GM18511 (cell line): ENCODE results near the gene MRPL20.
"Not testable (repeated sequence)": the region's sequence is repeated elsewhere in the genome, so short reads cannot be mapped to it uniquely, and the experiment has no call there.

Source experiments
- ATAC-seq: cut with Tn5 transposase; IDR thresholded peaks from one replicate; pipeline ENCODE4 v1.9.1; 2021; ENCODE audit warnings: mild to moderate bottlenecking, moderate library complexity; ENCODE audit not compliant: unreplicated experiment

MRPL20 gene

DNA sequence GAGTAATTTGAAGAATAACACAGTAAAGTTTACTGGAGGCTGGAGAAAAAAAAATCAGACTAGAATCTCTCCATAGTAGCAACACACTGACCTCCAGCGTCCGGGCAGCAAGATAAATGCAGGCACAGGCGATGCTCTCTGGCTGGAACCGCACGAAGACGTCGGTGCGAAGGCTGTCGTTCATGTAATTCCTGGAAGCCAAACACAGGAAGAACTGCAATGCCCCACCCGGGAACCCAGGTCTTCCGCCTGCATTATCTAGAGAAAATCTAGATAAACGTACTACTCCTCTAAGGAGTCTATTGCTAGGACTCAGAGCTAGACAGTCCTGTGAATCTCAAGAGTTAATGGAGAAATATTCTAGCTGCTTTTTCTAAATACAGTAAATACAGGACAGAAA lies 16.4 kb downstream of the MRPL20 start:
- no peak for ATAC-seq

DNA sequence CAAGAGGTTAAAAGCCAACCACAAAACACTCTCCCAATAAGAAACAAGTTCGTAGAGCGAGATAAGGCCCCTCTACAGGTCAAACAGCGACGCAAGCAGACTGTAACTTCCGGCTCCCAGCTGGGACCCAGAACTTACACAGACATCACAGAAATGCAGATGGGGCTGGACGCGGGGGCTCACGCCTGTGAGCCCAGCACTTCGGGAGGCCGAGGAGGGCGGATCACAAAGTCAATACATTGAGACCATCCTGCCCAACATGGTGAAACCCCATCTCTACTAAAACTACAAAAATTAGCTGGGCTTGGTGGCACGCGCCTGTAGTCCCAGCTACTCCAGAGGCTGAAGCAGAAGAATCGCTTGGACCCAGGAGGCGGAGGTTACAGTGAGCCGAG lies 19.0 kb downstream of the MRPL20 start:
- no peak for ATAC-seq

DNA sequence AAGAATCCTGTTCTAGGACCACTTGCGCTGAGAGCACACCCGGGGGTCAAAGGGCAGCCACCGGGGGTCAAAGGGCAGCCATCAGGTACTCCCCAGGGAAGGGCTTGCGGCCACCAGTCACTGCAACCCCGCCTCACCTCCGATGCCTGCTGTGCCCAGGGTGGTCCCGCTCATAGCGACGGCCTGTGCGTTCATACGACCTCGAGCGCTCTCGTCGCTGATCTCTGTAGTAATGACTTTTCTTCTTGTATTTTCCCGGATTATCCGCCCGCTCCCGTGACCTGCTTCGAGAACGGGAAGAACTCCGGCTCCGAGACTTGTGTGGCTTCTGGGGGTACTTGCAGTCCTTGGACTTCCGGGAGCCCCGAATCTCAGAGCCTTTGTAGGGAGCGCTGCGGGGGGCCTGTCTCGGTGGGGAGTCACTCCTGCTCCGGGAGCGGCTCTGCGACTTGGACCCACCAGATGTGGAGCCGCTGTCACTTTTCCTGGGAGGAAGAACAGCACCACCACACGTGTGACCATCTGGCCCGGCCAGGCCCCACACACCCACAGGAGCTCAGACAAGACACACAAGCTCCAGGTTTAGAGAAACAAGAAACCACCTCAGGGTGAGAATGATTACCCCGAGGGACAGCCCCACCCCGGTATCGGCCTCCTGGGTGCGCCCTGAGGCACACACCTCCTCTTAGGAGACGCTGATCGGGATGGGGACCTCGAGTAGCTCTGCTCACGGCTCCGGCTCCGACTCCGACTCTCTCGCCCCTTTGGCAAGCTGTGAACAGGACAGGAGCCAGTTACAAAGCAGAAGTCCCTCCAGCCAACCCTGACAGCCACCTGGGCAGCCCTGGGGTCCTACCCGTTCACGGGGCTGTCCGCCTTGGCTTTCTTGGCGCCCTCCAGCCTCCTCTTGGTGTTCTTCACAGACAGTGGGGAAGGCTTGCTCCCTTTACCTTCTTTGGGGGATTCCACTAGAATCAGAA lies 19.7 kb downstream of the MRPL20 start:
- no peak for ATAC-seq

DNA sequence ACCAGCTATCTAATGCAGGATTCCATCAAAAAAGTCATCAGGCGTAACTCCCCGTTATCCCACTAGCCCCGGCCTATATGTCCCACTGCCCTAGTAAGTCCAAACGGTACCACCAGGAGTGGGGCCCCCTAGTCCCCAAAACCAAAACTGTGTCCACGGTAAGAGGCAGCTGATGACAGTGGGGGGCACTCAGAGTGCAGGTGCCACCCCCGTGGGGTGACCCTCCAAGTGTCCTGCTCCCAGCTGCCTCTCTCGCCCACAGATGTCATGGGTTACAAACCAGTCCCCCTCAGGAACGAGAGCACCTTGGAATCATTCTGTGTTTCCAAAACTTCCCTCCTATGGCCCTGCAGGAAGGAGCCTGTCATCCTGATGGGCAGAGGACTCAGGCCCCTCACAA lies 21.2 kb downstream of the MRPL20 start:
- ATAC-seq: no peak

DNA sequence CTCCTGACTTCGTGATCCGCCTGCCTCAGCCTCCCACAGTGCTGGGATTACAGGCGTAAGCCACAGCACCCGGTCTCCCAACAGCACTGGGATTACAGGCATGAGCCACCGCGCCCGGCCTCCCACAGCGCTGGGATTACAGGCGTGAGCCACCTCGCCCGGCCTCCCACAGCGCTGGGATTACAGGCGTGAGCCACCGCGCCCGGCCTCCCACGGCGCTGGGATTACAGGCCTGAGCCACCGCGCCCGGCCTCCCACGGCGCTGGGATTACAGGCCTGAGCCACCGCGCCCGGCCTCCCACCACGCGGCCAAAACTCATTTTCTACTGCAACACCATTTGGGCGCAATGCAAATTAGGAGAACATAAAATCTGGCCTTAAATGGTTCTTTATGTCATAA lies 21.8 kb downstream of the MRPL20 start:
- not testable (repeated sequence) for ATAC-seq

DNA sequence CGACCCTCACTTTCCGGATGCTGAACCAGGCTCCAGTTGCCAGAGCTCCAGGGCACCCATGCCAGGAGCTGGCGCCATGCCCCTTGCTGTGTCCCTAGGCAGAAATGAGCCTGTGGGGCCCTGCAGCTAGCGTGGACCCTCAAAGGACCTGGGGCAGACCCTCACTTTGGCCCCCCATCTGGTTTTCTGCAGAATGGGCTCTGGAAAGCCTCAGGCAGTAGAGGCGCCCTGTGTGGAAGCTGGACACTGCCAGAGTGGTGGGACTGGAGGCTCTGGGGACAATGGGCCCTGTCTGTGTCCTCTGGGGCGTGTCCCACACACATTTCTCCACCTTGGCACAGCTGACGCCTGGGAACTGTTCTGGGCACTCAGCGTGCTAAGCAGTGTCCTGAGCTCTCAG lies 25.8 kb downstream of the MRPL20 start:
- no peak for ATAC-seq

DNA sequence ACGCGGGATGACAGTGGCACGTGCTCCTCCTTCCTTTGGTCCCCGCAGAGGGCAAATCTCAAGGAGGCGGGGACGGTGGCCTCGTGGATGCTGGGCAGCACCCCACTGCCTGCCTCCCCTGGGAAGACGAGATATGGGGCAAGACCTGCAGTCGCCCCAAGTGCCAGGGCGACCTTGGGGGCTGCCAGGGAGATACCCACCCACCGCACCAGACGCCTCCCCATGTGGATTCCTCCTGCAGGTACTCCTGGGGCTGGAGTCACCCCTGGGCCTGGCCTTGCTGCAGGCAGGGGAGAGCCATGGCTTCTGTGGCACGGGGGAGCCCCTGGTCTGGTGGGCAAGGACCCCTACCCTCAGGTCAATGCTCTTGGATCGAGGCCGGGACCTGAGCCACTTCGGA lies 26.2 kb downstream of the MRPL20 start:
- no peak for ATAC-seq

DNA sequence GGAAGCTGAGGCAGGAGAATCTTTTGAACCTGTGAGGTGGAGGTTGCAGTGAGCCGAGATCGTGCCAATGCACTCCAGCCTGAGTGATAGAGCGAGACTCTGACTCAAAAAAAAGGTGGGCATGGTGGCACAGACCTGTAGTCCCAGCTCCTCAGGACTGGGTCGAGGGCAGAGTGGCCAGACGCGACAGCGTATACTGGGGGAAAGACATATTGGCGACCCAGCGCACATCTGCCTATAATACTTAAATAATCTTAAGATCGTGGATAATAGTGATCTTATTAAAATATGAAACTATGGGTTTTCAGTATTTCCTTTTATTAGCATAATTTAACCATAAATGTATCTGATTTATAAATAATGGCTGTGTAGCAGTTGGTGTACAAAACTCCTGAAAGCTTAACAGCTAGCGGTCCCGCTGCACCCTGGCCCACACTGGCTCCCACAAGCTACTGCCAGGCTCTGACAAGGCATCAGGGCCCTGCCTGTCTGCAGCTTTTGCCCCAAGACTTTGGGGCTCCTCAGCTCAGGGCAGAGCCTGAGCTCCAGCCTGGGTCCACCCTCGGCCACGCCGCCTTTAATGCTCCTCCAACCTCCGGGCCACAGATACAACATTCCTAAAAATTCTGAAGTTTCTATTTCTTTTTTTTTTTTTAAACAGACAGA lies 29.4 kb downstream of the MRPL20 start:
- ATAC-seq: no peak

DNA sequence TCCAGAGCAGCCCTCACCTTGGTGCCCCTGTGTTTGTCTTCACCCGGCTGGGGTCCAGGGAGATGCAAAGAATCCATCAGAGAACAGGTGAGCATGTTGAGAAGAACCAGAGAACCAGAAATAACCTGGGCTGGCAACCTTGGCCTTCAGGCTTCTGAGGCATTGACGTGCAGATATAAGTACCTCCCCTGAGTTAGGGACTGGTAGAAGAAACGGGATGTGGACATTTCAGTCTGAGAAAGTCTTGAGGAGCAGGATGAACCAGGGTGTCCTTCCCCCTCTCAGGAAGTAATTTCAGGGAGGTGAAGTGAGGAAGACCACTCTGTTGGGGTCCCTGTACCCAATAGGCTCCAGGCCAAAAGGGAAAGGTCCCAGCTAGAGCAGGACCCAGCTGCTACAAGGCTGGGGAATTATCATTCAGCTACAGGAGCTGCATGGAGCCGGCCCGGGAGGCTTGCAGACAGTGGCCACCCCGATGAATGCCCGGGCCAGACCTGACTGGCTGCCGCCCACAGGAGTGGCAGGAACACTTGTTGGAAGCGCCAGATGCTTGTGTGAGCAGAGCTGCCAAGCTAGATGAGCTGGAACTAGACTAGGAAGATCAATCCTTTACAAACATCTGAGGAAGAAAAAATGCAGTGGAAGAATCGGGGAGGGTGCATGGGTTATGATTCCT lies 30.4 kb downstream of the MRPL20 start:
- no peak for ATAC-seq

DNA sequence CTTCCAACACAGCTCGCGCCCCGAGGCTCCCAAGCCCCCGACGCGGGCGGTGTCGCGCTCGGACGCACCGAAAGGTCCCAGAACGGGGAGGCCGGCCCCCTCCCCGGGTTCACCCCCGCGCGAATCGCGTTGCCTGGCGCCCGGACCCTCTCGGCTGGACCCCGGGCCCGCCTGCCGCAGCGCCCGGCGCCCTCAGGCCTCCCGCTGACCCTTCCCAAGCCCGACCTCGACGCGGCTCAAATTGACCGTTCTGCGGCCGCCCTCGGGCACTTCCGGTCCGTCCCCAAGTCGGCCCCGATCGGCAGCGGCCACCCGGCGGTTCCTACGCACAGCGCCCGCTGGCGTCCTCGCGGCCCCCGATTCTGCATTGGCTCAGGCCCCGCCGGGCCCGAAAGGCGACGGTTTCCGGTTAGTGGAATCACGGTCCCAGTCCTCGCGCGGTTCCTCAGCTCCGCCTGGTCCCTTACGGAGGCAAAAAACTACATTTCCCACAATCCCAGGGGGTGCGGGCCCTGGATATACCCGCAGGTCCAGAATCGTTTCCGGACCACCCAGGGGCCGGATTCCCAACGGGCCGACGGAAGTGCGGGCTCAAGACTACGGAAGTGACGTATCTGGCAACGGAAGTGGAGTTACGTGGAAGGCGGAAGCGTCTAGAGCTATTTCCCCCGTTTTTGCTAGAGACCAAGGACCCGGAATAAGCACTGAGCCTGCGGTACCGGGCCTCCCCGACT lies 32.0 kb downstream of the MRPL20 start, which contains the start of gene AURKAIP1:
Gene AURKAIP1 (minus strand): TSS at position 279 of the 734 bp plus-strand sequence. CDS start 451 bp downstream, outside the sequence.
- ATAC-seq: peak; percentile 86

DNA sequence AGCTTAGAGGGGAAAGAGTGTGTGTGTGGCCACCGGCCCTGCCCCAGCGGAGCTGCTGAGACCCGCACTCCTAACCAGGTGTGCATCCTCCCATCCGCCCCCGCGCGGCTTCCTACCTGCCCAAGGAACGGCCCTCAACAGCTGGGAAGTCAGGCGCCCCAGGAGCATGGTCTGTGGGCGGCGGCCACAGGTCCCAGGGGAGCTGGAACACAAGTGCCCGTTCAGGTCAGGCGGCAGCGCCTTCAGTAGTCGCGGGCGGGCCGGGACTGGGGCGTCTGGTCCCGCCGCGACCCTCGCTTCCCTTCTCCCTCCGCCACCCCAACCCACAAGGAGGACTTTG lies 32.5 kb downstream of the MRPL20 start:
- ATAC-seq: peak; percentile 6

DNA sequence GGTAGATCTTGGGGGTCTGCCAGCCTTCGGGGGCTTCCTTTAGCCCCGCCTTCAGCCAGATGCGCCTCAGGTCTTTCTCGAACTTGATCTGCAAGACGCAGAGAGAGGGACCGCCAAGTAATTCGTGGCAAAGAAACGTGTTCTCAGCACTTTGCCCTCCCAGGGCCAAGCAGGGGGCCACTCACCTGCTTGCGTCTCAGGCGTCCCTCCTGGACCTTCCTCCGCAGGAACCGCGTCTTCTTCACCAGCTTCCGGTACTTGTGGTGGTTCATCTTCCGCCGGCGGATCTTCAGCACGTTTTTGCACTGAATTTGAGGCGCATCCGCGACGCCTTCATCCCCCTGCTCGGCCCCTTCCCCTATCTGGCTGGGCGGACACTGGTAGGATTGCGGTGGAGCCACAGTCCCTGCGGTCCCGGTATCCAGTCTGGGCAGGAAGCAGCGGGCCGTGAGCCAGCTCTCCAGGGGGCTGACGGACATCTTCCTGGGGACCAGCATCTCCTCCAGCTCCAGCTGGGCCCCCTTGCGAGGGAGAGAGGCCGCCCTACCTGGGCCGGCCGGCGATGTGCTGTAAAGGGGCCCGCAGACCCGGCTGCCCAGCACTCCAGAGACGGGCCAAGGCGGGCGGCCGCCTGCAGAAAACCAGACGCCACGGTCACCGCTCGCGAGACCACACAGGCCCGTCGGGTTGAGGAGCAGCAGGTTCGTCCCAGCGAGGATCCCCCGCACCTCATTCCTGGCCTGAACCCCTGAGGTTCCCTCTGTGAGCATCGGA lies 33.1 kb downstream of the MRPL20 start:
- no peak for ATAC-seq

DNA sequence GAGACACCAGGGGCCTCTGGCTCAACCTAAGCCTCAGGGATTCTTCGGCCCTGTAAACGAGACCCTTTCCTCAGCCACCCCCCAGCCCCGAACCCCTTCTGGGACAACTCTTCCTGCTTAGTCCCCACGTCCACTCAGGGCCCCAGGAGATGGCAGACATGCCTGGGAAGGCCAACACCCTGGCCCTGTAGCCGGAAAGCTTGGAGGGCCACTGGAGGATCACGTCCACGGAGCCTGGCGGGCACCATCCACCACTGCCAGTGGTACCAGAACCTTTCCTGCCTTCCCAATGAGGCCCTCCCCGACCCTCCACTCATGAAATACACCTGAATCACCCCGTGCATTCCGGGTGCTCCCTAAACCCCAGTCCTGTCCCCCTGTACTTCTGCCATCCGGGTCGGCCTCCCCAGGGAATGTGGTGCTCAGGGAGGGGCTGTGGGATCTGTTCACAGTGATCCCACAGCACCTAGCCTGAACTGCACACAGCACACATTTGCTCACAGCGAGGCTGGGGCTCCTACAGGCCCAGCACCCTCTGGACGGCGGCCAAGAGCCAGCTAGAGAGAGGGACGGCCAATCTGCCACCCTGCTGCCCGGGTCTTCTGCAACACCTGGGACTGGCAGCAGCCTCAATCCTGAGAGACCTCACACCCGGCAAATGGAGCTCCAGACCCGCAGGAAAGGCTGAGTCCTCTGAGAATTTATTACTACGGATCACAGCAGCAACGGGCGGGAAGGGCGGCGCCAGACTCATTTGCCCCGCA lies 33.9 kb downstream of the MRPL20 start:
- no peak for ATAC-seq

DNA sequence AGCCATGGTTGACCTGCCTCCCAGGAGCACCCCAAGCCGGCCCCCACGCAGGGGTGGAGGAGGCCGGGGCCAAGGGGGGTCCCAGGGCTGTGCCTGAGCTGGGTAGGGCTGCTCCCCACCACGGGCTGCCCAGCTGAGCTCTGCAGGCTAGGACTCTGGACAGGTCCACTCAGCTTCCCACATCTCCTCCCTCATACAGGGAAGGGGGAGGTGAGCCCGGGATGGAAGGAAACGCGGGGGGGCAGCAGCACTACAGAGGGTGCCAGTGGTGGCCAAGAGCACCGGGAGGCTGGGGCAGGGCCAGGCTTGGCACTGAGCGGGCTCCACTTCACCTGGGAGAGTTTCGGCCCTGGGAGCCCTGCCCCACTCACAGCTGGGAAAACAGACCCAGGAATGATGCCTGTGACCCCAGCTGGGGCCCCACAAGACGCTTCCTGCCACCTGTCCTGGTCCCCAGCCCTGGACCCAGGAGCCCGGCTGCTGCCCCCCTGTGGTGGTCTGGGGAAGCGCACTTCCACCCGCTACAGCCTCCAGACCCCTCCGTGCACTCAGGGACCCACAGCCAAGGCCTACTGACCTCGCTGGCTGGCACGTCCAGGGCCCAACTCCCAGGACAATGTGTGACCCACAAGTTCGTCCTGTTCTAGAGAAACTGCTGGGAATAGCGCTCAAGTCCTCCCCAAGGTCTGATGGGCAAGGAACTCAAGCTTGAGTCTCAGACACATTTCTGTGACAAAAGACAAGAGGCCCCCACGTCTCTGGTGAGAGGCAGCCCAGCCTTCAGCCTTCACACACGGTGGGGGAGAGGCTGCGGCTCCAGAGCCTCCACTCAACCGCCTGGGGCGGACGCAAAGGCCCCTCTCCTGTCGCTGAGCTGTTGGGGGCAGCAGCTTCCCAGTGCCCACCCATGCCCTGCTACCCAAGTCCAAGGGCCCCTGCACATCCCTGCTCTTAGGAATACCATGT lies 35.1 kb downstream of the MRPL20 start:
- ATAC-seq: no peak

DNA sequence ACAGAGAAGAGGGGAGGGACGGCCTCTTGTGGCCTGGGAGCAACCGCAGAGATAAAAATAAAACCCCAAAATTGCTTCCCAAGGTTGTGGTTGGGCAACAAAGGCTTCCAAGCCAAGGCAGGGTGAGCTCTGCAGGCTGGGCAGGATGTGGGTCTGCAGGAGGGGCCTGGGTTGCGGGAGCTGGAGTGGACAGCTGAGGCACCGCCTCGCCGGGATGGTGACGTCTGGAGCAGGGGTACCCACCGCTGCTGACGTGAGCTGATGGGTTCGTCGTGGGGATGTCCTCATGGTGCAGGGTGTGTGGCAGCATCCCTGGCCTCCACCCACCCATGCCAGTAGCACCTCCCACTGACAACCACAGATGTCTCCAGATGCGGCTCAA lies 35.7 kb downstream of the MRPL20 start:
- ATAC-seq: no peak

DNA sequence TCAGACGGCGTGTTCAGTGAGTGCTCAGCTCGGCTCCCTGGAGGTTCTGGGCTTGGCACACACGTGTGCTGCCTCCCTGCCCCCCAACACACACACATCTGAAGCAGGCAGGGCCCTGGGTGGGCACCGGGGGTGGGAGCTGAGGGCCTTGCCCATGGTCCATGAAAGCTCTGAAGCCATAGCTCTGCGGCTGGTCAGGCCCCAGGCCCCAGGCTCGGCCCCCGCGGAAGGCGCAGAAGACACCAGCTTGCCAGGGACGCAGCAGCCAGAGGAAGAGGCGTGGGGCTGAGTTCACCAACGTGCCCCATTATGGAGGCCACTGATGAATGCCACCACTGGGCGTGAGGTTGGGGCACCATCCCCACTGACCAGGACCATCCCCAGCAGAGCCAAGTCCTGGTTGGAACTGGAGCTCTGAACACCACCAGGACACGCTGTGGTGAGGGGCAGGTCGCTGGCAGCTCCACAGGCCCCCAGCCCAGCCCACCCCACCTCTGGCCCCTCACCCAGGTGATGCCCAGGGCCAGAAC lies 36.3 kb downstream of the MRPL20 start:
- no peak for ATAC-seq

DNA sequence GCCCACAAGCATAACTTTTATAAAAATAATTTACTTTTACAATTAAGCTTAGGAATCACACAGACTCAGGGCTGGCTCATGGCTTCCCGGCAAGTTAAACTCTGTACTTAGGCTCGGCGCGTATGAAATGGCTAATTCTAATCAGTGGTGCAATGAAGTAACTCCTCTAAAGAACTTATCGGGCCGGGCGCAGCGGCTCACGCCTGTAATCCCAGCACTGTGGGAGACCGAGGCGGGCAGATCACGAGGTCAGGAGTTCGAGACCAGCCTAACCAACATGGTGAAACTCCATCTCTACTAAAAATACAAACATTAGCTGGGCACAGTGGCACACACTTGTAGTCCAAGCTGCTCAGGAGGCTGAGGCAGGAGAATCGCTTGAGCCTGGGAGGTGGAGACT lies 37.0 kb downstream of the MRPL20 start:
- not testable (repeated sequence) for ATAC-seq

DNA sequence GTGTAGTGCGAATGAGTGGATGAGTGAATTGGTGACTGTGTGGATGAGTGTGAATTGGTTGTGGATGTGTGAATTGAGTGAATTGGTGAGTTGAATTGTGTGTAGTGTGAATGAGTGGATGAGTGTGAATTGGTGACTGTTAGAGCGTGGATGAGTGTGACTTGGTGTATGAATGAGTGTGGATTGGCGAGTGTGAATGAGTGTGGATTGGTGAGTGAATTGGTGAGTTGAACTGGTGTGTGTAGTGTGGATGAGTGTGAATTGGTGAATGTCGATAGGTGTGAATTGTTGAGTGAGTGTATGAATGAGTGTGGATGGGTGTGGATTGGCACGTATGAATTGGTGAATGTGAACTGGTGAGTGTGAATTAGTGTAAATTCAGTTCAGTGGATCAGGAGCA lies 39.8 kb downstream of the MRPL20 start:
- no peak for ATAC-seq
